Nephron progenitor cell (in vitro differentiated cells): ENCODE measurements around the gene ZFAND3.

ENCODE experiments used
- DNase-seq: peaks from one replicate; pipeline ENCODE4 v3.0.0; 2021
- H3K27ac Mint-ChIP-seq: 2 replicates; pipeline ENCODE4 v1.8.0; 2021; ENCODE audit warnings: mild to moderate bottlenecking, moderate library complexity, mixed read lengths
- H3K27me3 Mint-ChIP-seq: 2 replicates; pipeline ENCODE4 v1.8.0; 2021; ENCODE audit warnings: mild to moderate bottlenecking, low read depth, mixed read lengths; ENCODE audit not compliant: poor library complexity
- H3K36me3 Mint-ChIP-seq: 2 replicates; pipeline ENCODE4 v1.8.0; 2021; ENCODE audit warnings: low read depth, mixed read lengths
- H3K4me1 Mint-ChIP-seq: 2 replicates; pipeline ENCODE4 v1.8.0; 2021; ENCODE audit warnings: mixed read lengths
- H3K4me3 Mint-ChIP-seq: 2 replicates; pipeline ENCODE4 v1.8.0; 2021; ENCODE audit warnings: mild to moderate bottlenecking, moderate library complexity, mixed read lengths
- H3K9me3 Mint-ChIP-seq: 2 replicates; pipeline ENCODE4 v1.8.0; 2021; ENCODE audit warnings: mild to moderate bottlenecking, moderate library complexity, mixed read lengths
- CTCF ChIP-seq: fragments of 200-600 bp; sonication (generic); IDR thresholded peaks from 2 replicates; pipeline ENCODE4 v1.5.0; 2021; ENCODE audit warnings: antibody characterized with exemption

The ZFAND3 gene

GRCh38 chr6:37858363-37858762 is 38.8 kb downstream of the ZFAND3 start:
- H3K9me3 Mint-ChIP-seq, result no peaks in the 10 kb centered on the region
- DNase-seq, result no peak
- H3K27ac Mint-ChIP-seq, result peak overlapping the region; percentile 7
- H3K4me1 Mint-ChIP-seq, result peaks cover 5% of the 10 kb centered on the region
- H3K27me3 Mint-ChIP-seq, result no peaks in the 10 kb centered on the region
- H3K4me3 Mint-ChIP-seq, result no peak overlapping the region
- TF ChIP-seq CTCF, result no peak
- no peaks in the 10 kb centered on the region for H3K36me3 Mint-ChIP-seq

GRCh38 chr6:37860226-37860839 is 40.8 kb downstream of the ZFAND3 start:
- H3K4me1 Mint-ChIP-seq, result peaks cover 5% of the 10 kb centered on the region
- peak; percentile 57 for TF ChIP-seq CTCF
- peak; percentile 11 for DNase-seq
- H3K9me3 Mint-ChIP-seq, result no peaks in the 10 kb centered on the region
- no peaks in the 10 kb centered on the region for H3K27me3 Mint-ChIP-seq
- no peaks in the 10 kb centered on the region for H3K36me3 Mint-ChIP-seq
- no peak overlapping the region for H3K4me3 Mint-ChIP-seq
- no peak overlapping the region for H3K27ac Mint-ChIP-seq

- no peak overlapping the region for H3K27ac Mint-ChIP-seq
- H3K36me3 Mint-ChIP-seq, result no peaks in the 10 kb centered on the region
- no peaks in the 10 kb centered on the region for H3K27me3 Mint-ChIP-seq
- H3K9me3 Mint-ChIP-seq, result no peaks in the 10 kb centered on the region
- TF ChIP-seq CTCF, result no peak
- H3K4me3 Mint-ChIP-seq, result no peak overlapping the region
- DNase-seq, result no peak
- H3K4me1 Mint-ChIP-seq, result peaks cover 5% of the 10 kb centered on the region
Measured at GRCh38 chr6:37861452-37861851, 41.9 kb downstream of the ZFAND3 start.

- peaks cover 5% of the 10 kb centered on the region for H3K4me1 Mint-ChIP-seq
- H3K27me3 Mint-ChIP-seq, result no peaks in the 10 kb centered on the region
- no peaks in the 10 kb centered on the region for H3K9me3 Mint-ChIP-seq
- no peaks in the 10 kb centered on the region for H3K36me3 Mint-ChIP-seq
- no peak for DNase-seq
- TF ChIP-seq CTCF, result no peak
- H3K27ac Mint-ChIP-seq, result no peak overlapping the region
- no peak overlapping the region for H3K4me3 Mint-ChIP-seq
Measured at GRCh38 chr6:37862430-37862829, 42.9 kb downstream of the ZFAND3 start.

- H3K4me1 Mint-ChIP-seq, result peaks cover 9% of the 10 kb centered on the region
- no peaks in the 10 kb centered on the region for H3K27me3 Mint-ChIP-seq
- H3K27ac Mint-ChIP-seq, result no peak overlapping the region
- no peak overlapping the region for H3K4me3 Mint-ChIP-seq
- no peaks in the 10 kb centered on the region for H3K36me3 Mint-ChIP-seq
- TF ChIP-seq CTCF, result no peak
- no peaks in the 10 kb centered on the region for H3K9me3 Mint-ChIP-seq
- DNase-seq, result no peak
Measured at GRCh38 chr6:37862992-37863391, 43.5 kb downstream of the ZFAND3 start.

- Mint-ChIP-seq H3K27me3 (no peaks in the 10 kb centered on the region), H3K27ac (no peak overlapping the region)
- no peak for DNase-seq
Measured at GRCh38 chr6:37864250-37864649, 44.7 kb downstream of the ZFAND3 start.

More at GRCh38 chr6:37864250-37864649, 44.7 kb downstream of the ZFAND3 start:
- Mint-ChIP-seq H3K4me3 (no peak overlapping the region), H3K4me1 (peaks cover 17% of the 10 kb centered on the region), H3K9me3 (no peaks in the 10 kb centered on the region), H3K36me3 (no peaks in the 10 kb centered on the region)
- no peak for TF ChIP-seq CTCF
